Measurements from ENCODE around the gene CLSTN3. TPM values are rescaled to one million over a fixed set of nuclear protein-coding genes. Genes with fewer than 3 reads are reported as not detected.

Gene CLSTN3
- total RNA-seq, 1 donor from 2014 or later, result 134 TPM

DNA sequence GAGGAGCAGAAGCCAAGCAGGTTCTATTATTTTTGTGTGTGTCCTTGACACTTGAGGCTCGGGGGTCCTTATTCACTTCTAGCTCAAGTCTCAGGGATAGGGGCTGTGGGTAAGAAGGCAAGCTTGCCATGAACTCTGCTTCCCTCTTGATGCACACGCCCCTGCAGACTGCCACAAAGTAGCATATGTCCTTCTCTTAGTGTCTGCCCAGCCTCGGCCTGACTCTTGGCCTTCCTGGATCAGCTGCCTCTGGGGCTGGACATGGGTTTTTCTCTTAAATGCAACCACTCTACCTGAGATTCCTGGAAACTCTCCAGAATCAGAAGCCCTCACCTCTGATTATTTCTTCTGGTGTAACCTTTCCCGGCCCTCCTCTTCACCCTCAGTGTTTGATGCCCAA is 31.2 kb downstream of the CLSTN3 start:
- DNase-seq (ENCODE audit: low spot score), result no peak
- peaks cover 30% of the 10 kb centered on the region for H3K36me3 Mint-ChIP-seq (ENCODE audit: low read depth, unreplicated experiment)
- TF ChIP-seq, protein P1, sequence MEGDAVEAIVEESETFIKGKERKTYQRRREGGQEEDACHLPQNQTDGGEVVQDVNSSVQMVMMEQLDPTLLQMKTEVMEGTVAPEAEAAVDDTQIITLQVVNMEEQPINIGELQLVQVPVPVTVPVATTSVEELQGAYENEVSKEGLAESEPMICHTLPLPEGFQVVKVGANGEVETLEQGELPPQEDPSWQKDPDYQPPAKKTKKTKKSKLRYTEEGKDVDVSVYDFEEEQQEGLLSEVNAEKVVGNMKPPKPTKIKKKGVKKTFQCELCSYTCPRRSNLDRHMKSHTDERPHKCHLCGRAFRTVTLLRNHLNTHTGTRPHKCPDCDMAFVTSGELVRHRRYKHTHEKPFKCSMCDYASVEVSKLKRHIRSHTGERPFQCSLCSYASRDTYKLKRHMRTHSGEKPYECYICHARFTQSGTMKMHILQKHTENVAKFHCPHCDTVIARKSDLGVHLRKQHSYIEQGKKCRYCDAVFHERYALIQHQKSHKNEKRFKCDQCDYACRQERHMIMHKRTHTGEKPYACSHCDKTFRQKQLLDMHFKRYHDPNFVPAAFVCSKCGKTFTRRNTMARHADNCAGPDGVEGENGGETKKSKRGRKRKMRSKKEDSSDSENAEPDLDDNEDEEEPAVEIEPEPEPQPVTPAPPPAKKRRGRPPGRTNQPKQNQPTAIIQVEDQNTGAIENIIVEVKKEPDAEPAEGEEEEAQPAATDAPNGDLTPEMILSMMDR (IDR thresholded peaks at IDR 0.05; ENCODE audit: unreplicated experiment), result no peak
- no peaks in the 10 kb centered on the region for H3K9me3 Mint-ChIP-seq (ENCODE audit: unreplicated experiment)
- H3K27me3 Mint-ChIP-seq (ENCODE audit: unreplicated experiment), result peaks cover 18% of the 10 kb centered on the region
- H3K4me3 Mint-ChIP-seq (ENCODE audit: unreplicated experiment), result no peak overlapping the region
- peaks cover 19% of the 10 kb centered on the region for H3K4me1 Mint-ChIP-seq (ENCODE audit: unreplicated experiment)
- H3K27ac Mint-ChIP-seq (ENCODE audit: unreplicated experiment), result no peak overlapping the region

- peaks cover 28% of the 10 kb centered on the region for H3K36me3 Mint-ChIP-seq (ENCODE audit: low read depth, unreplicated experiment)
- peak overlapping the region; percentile 11 for H3K27ac Mint-ChIP-seq (ENCODE audit: unreplicated experiment)
- H3K4me3 Mint-ChIP-seq (ENCODE audit: unreplicated experiment), result no peak overlapping the region
- TF ChIP-seq, protein P1 (IDR thresholded peaks at IDR 0.05; ENCODE audit: unreplicated experiment), result no peak
- peaks cover 18% of the 10 kb centered on the region for H3K27me3 Mint-ChIP-seq (ENCODE audit: unreplicated experiment)
- DNase-seq (ENCODE audit: low spot score), result no peak
- H3K4me1 Mint-ChIP-seq (ENCODE audit: unreplicated experiment), result peaks cover 19% of the 10 kb centered on the region
- H3K9me3 Mint-ChIP-seq (ENCODE audit: unreplicated experiment), result peaks cover 4% of the 10 kb centered on the region
Observed at GRCh38 chr12:7161811-7162210, 31.6 kb downstream of the CLSTN3 start.

- Mint-ChIP-seq H3K27me3 (ENCODE audit: unreplicated experiment) (peaks cover 13% of the 10 kb centered on the region), H3K9me3 (ENCODE audit: unreplicated experiment) (peaks cover 5% of the 10 kb centered on the region), H3K36me3 (ENCODE audit: low read depth, unreplicated experiment) (peaks cover 20% of the 10 kb centered on the region), H3K27ac (ENCODE audit: unreplicated experiment) (no peak overlapping the region), H3K4me1 (ENCODE audit: unreplicated experiment) (peaks cover 12% of the 10 kb centered on the region), H3K4me3 (ENCODE audit: unreplicated experiment) (peak overlapping the region; percentile 38)
- DNase-seq (ENCODE audit: low spot score), result peak; percentile 25
- TF ChIP-seq, protein P1 (IDR thresholded peaks at IDR 0.05; ENCODE audit: unreplicated experiment), result peak; percentile 16
Observed at GRCh38 chr12:7162691-7163114, 32.5 kb downstream of the CLSTN3 start.

DNA sequence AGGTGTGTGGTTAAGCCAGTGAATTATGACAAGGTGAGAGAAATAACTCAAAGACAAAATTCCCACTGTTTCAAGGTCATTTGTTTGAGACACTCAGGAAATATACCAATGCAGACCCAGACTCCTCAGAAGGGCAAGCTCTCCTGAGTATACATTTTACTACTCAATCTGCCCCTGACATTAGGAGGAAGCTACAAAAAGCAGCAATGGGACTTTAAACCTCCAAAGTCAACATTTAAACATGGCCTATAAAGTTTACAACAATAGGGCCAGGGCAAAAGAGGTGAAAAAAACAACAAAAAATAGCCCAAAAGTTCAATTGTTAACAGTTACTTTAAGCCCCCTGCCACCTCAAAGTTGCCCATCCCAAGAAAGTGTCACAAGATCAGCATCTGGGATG is 39.8 kb downstream of the CLSTN3 start:
- H3K4me1 Mint-ChIP-seq (ENCODE audit: unreplicated experiment), result no peaks in the 10 kb centered on the region
- H3K27me3 Mint-ChIP-seq (ENCODE audit: unreplicated experiment), result peaks cover 4% of the 10 kb centered on the region
- H3K27ac Mint-ChIP-seq (ENCODE audit: unreplicated experiment), result no peak overlapping the region
- H3K4me3 Mint-ChIP-seq (ENCODE audit: unreplicated experiment), result no peak overlapping the region
- TF ChIP-seq, protein P1 (IDR thresholded peaks at IDR 0.05; ENCODE audit: unreplicated experiment), result no peak
- no peak for DNase-seq (ENCODE audit: low spot score)
- H3K36me3 Mint-ChIP-seq (ENCODE audit: low read depth, unreplicated experiment), result peaks cover 22% of the 10 kb centered on the region
- peaks cover 5% of the 10 kb centered on the region for H3K9me3 Mint-ChIP-seq (ENCODE audit: unreplicated experiment)

DNA sequence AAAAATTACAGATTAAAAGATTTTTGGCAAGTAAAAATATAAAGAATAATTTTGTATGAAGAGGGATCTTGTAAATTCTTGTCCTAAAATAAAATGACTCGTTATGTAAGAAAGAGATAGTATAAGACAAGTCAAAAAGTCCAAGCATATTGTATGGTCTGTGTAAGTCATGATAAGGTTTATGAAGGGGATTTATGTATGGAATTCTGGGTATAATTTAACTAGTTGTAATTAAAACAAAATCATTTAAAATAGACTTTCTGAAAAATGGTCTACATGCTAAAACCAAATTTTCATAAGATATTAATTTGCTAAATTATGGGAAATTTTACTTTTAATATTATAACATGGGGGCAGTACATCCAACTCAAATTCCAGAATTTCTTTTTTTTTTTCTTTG is 41.7 kb downstream of the CLSTN3 start:
- peaks cover 15% of the 10 kb centered on the region for H3K36me3 Mint-ChIP-seq (ENCODE audit: low read depth, unreplicated experiment)
- DNase-seq (ENCODE audit: low spot score), result no peak
- H3K9me3 Mint-ChIP-seq (ENCODE audit: unreplicated experiment), result peaks cover under 1% of the 10 kb centered on the region
- H3K27me3 Mint-ChIP-seq (ENCODE audit: unreplicated experiment), result peaks cover 4% of the 10 kb centered on the region
- no peaks in the 10 kb centered on the region for H3K4me1 Mint-ChIP-seq (ENCODE audit: unreplicated experiment)
- TF ChIP-seq, protein P1 (IDR thresholded peaks at IDR 0.05; ENCODE audit: unreplicated experiment), result no peak
- H3K27ac Mint-ChIP-seq (ENCODE audit: unreplicated experiment), result no peak overlapping the region
- no peak overlapping the region for H3K4me3 Mint-ChIP-seq (ENCODE audit: unreplicated experiment)
